ENCODE measurements around the gene ERFL.

The ERFL gene

GRCh38 chr19:41859213-41859617, 69.0 kb downstream of the ERFL start:
- no peak; the same call in 1 of the 2 replicates for TF ChIP-seq RAD21 (IDR thresholded peaks at IDR 0.05; ENCODE audit: low read depth)
- TF ChIP-seq REST (IDR thresholded peaks at IDR 0.05; ENCODE audit: low read depth): no peak
- TF ChIP-seq USF1 (IDR thresholded peaks at IDR 0.05): no peak
- TF ChIP-seq TAF1 (IDR thresholded peaks at IDR 0.05; ENCODE audit: low read depth): no peak
- no peak for TF ChIP-seq MAX (IDR thresholded peaks at IDR 0.05)
- no peak for TF ChIP-seq TCF12 (IDR thresholded peaks at IDR 0.05; ENCODE audit: low read depth)
- TF ChIP-seq YY1 (IDR thresholded peaks at IDR 0.05; ENCODE audit: low read depth): no peak
- no peak for TF ChIP-seq CREB1 (IDR thresholded peaks at IDR 0.05; ENCODE audit: low read depth)

Data from Ishikawa (cell line).